Naive thymus-derived CD4-positive, alpha-beta T cell (primary cell): ENCODE measurements around the gene GMDS. TPM values are rescaled to one million over a fixed set of nuclear protein-coding genes. Genes with fewer than 3 reads are reported as not detected.

Experiments used
- ATAC-seq: fragments of 150-1000 bp; cut with Tn5 transposase; 2 replicates; pipeline ENCODE4 v1.10.0; 2021; ENCODE audit warnings: mild to moderate bottlenecking, moderate library complexity
- CTCF ChIA-PET: fragments of 350-600 bp; sonication (Branson Sonifier 250); formaldehyde crosslinking; loops from one replicate; lab custom pipeline; 2021; ENCODE audit warnings: antibody characterized with exemption; lab: Charles Lee
- POLR2A ChIA-PET: fragments of 350-600 bp; sonication (Branson Sonifier 250); formaldehyde crosslinking; loops from one replicate; lab custom pipeline; 2021; ENCODE audit warnings: antibody characterized with exemption, inconsistent platforms; lab: Charles Lee
- DNase-seq, 9 donors: peaks; one replicate each; pipeline versions ENCODE4 v3.0.0 to v3.0.0-alpha.2; 2020 to 2022; ENCODE audit warnings: mixed read lengths in 1 of 9
- H3K27ac ChIP-seq: one replicate; pipeline ENCODE4 v1.7.0; 2013; ENCODE audit warnings: mild to moderate bottlenecking, low read depth, low read length, moderate library complexity
- H3K27me3 ChIP-seq, 2 donors: one replicate each; pipeline ENCODE4 v1.7.0; 2013; ENCODE audit warnings: low read length in 2 of 2, mild to moderate bottlenecking in 2 of 2, moderate library complexity in 2 of 2; ENCODE audit not compliant: control insufficient read depth in 2 of 2, insufficient read depth in 2 of 2
- H3K36me3 ChIP-seq, 3 experiments: 1 replicate in 2 of 3; 2 replicates in 1 of 3; pipeline ENCODE4 v1.7.0; 2013; ENCODE audit warnings: low read length in 3 of 3, mild to moderate bottlenecking in 3 of 3, moderate library complexity in 1 of 3; ENCODE audit not compliant: insufficient read depth in 3 of 3, control insufficient read depth in 2 of 3
- H3K4me1 ChIP-seq, 2 donors: one replicate each; pipeline ENCODE4 v1.7.0; 2013; ENCODE audit warnings: low read length in 2 of 2, mild to moderate bottlenecking in 2 of 2, moderate library complexity in 1 of 2; ENCODE audit not compliant: control insufficient read depth in 2 of 2, insufficient read depth in 2 of 2
- H3K4me3 ChIP-seq: 2 replicates; pipeline ENCODE4 v1.7.0; 2013; ENCODE audit warnings: mild to moderate bottlenecking, low read length
- H3K9me3 ChIP-seq, 3 experiments: 1 replicate in 2 of 3; 2 replicates in 1 of 3; pipeline ENCODE4 v1.7.0; 2013; ENCODE audit warnings: low read length in 3 of 3; ENCODE audit not compliant: control insufficient read depth in 2 of 3
- H3K27ac Mint-ChIP-seq, 9 donors: one replicate each; pipeline ENCODE4 v1.8.0; 2020 to 2022; ENCODE audit warnings: mixed read lengths in 9 of 9, mild to moderate bottlenecking in 8 of 9, moderate library complexity in 5 of 9, inconsistent platforms in 2 of 9
- H3K27me3 Mint-ChIP-seq, 5 donors: one replicate each; pipeline ENCODE4 v1.8.0; 2021 to 2022; ENCODE audit warnings: mixed read lengths in 5 of 5, mild to moderate bottlenecking in 1 of 5
- H3K36me3 Mint-ChIP-seq, 5 donors: one replicate each; pipeline ENCODE4 v1.8.0; 2020 to 2022; ENCODE audit warnings: mixed read lengths in 5 of 5, mild to moderate bottlenecking in 3 of 5, inconsistent platforms in 1 of 5
- H3K4me1 Mint-ChIP-seq, 7 donors: one replicate each; pipeline ENCODE4 v1.8.0; 2020 to 2022; ENCODE audit warnings: mixed read lengths in 7 of 7, mild to moderate bottlenecking in 3 of 7, inconsistent platforms in 1 of 7
- H3K4me3 Mint-ChIP-seq, 10 donors: one replicate each; pipeline ENCODE4 v1.8.0; 2020 to 2022; ENCODE audit warnings: mild to moderate bottlenecking in 10 of 10, mixed read lengths in 10 of 10, moderate library complexity in 6 of 10, inconsistent platforms in 2 of 10
- H3K9me3 Mint-ChIP-seq, 11 donors: one replicate each; pipeline ENCODE4 v1.8.0; 2020 to 2022; ENCODE audit warnings: mixed read lengths in 11 of 11, mild to moderate bottlenecking in 4 of 11, inconsistent platforms in 1 of 11, moderate library complexity in 1 of 11
- intact Hi-C, 2 donors: fragments of 100-400 bp; cut with micrococcal nuclease; formaldehyde crosslinking; loops; one replicate each; pipeline ENCODE4 v1.15.1; 2023
- polyA plus RNA-seq, 2 donors: library from polyadenylated mRNA; unstranded; fragments of 300-500 nt; fragmentation: Illumina TruSeq; gene quantifications; one replicate each; pipeline ENCODE4 v1.2.3, GENCODE V29; 2021
- total RNA-seq, 6 experiments: library from RNA in 5 of 6; stranded (reverse) in 5 of 6; gene quantifications; 1 replicate in 5 of 6; 2 replicates in 1 of 6; pipeline ENCODE4 v1.2.3 and lab custom pipeline; 2021 to 2026

Gene GMDS
- total and polyA plus RNA-seq, 7 experiments from 2014 or later: 12.7 to 33.9 (median 18.3) TPM

DNA sequence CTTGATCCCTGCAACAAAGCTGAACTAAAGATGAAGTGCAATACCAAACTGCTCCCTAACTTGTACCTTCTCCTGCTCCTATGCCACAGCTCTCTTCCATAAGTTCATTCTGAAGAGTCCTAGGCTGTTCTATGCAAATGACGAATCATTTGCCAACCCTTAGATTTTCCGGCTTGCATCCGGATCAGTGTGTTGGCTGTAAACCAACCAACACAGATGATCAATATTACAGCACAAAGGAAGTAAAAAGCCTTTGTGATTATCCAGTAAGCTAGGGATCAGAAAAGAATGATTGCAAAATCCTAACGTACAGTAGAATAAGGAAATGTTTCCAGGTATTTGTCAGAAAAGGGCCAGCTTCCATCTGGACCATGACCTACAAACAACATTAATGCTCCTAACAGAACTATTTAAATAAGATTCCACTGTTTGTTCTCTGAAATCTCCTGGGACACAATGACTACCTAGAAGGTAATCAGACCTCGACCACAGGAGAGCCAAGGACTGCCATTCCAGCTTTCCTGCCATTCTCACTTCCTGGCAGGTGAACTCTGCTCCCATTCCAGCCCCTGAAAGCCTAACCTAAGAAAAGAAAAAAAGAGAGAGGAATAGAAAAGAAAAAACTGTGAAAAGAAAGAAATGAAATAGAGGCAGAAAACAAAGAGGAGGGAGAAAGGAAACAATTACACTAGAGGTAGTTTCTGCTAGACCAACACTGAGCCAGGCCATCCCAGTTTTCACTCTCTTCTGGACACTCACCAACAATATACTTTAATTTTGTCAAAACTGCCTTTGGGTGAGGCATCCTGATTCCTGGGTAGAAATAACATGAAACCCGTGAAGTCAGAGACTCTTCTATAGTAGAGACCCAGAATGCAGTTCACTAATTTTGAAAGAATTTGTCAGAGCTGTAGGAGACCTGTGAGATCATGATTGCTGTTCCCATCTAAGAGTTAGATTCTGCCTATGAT lies 19.7 kb downstream of the GMDS start:
- Histone ChIP-seq H3K27ac (no peak overlapping the region), H3K36me3 (no peaks in the 10 kb centered on the region), H3K4me3 (no peak overlapping the region), H3K9me3 (no peaks in the 10 kb centered on the region), H3K4me1 (peaks cover 3 to 5% of the 10 kb centered on the region in 2 donors), H3K27me3 (no peaks in the 10 kb centered on the region)
- intact Hi-C loops: no loop called here
- CTCF ChIA-PET: interaction anchor here (0.5 to 0.6 kb wide), 2 partner anchors 10 to 409 kb away, joined by 3 to 5 read pairs; no protein-coding TSS in a partner anchor
- Mint-ChIP-seq H3K4me1 (peaks cover 25 to 51% (median 30%) of the 10 kb centered on the region in 7 donors), H3K27me3 (no peaks in the 10 kb centered on the region), H3K4me3 (no peak overlapping the region), H3K27ac (no peak overlapping the region), H3K9me3 (peaks cover 0 to 3% (median 0%) of the 10 kb centered on the region in 11 donors), H3K36me3 (peaks cover 0 to 7% (median 0%) of the 10 kb centered on the region in 5 donors)
- POLR2A ChIA-PET: no interaction called here
- DNase-seq: no peak
- ATAC-seq: no peak

DNA sequence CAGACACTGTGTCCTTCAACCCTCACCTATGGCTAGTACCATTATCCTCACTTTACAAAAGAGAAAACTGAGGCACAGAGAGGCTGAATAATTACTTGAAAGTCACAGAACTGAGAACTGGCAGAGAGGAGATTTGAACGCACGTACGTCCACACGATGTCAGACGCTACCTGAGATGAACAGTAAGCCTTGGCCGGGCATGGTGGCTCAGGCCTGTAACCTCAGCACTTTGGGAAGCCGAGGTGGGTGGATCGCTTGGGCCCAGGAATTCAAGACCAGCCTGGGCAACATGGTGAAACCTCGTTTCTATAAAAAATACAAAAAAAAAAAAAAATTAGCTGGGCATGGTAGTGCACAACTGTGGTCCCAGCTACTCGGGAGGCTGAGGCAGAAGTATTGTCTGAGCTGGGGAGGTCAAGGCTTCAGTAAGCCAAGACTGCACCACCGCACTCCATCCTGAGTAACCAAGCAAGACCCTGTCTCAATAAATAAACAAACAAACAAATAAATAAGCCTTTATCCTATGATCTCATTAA lies 20.5 kb downstream of the GMDS start:
- H3K9me3 ChIP-seq: no peaks in the 10 kb centered on the region
- H3K4me1 Mint-ChIP-seq: peaks cover 23 to 47% (median 28%) of the 10 kb centered on the region in 7 donors
- H3K4me3 Mint-ChIP-seq: no peak overlapping the region
- peaks cover 3 to 5% of the 10 kb centered on the region in 2 donors for H3K4me1 ChIP-seq
- H3K27ac ChIP-seq: no peak overlapping the region
- intact Hi-C loops: no loop called here
- peaks cover 0 to 3% (median 0%) of the 10 kb centered on the region in 11 donors for H3K9me3 Mint-ChIP-seq
- no peaks in the 10 kb centered on the region for H3K36me3 ChIP-seq
- no peak for ATAC-seq
- no peaks in the 10 kb centered on the region for H3K27me3 Mint-ChIP-seq
- H3K4me3 ChIP-seq: no peak overlapping the region
- POLR2A ChIA-PET: no interaction called here
- CTCF ChIA-PET: interaction anchor here (0.5 to 0.6 kb wide), 2 partner anchors 11 to 410 kb away, joined by 3 to 5 read pairs; no protein-coding TSS in a partner anchor
- H3K27me3 ChIP-seq: no peaks in the 10 kb centered on the region
- H3K36me3 Mint-ChIP-seq: peaks cover 0 to 7% (median 0%) of the 10 kb centered on the region in 5 donors
- no peak overlapping the region for H3K27ac Mint-ChIP-seq
- no peak for DNase-seq

DNA sequence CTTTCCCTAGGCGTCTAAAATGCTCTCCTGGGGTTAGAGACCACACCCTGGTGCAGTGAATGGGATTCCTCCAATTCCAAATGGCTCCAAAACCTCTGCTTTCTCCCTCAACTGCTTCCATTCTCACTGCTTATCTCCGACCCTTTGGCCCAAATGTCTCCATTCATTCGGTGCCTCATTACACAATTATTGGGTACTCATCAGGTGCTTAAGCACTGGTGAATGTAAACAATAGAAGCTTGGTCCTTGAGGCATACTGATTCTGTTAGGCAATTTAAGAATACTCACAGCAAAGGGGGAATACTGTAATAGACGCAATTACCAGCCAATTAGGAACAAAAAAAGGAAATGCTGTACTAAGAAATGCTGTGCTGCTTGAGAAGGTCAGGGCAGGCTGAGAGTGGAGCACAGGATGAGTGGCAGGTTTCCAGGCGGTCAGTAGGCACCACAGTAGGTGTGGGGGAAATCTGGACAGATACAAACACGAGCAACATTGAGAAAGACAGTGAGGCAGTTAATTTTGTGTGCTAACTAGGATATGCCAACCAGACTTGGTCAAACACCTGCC lies 23.0 kb downstream of the GMDS start:
- no peaks in the 10 kb centered on the region for H3K9me3 ChIP-seq
- no peaks in the 10 kb centered on the region for H3K36me3 ChIP-seq
- DNase-seq (no peak), ATAC-seq (peak; percentile 22)
- H3K27me3 Mint-ChIP-seq: no peaks in the 10 kb centered on the region
- H3K27ac Mint-ChIP-seq: peak overlapping the region; percentile 8 to 87 (median 84)
- peaks cover 20 to 46% (median 31%) of the 10 kb centered on the region in 7 donors for H3K4me1 Mint-ChIP-seq
- no peak overlapping the region for H3K27ac ChIP-seq
- H3K4me1 ChIP-seq: peaks cover 3 to 5% of the 10 kb centered on the region in 2 donors
- POLR2A ChIA-PET: no interaction called here
- H3K4me3 ChIP-seq: peak overlapping the region; percentile 53
- CTCF ChIA-PET: interaction anchor here (1.3 kb wide), 1 partner anchor 14 kb away, joined by 3 read pairs; no protein-coding TSS in a partner anchor
- H3K27me3 ChIP-seq: no peaks in the 10 kb centered on the region
- peaks cover 0 to 3% (median 0%) of the 10 kb centered on the region in 11 donors for H3K9me3 Mint-ChIP-seq
- H3K4me3 Mint-ChIP-seq: peak overlapping the region; percentile 75 to 95 (median 88)
- intact Hi-C loops: loop anchor here in 1 of 2 donors (2.0 kb wide), 1 partner anchor 22 kb away; the partner anchor contains the start of gene GMDS
- peaks cover 0 to 7% (median 3%) of the 10 kb centered on the region in 5 donors for H3K36me3 Mint-ChIP-seq

GRCh38 chr6:2221726-2222274 lies 23.6 kb downstream of the GMDS start:
- Mint-ChIP-seq H3K36me3 (peaks cover 0 to 7% (median 3%) of the 10 kb centered on the region in 5 donors), H3K4me1 (peaks cover 19 to 41% (median 31%) of the 10 kb centered on the region in 7 donors)
- intact Hi-C loops: loop anchor here in 1 of 2 donors (2.0 kb wide), 1 partner anchor 23 kb away; the partner anchor contains the start of gene GMDS

DNA sequence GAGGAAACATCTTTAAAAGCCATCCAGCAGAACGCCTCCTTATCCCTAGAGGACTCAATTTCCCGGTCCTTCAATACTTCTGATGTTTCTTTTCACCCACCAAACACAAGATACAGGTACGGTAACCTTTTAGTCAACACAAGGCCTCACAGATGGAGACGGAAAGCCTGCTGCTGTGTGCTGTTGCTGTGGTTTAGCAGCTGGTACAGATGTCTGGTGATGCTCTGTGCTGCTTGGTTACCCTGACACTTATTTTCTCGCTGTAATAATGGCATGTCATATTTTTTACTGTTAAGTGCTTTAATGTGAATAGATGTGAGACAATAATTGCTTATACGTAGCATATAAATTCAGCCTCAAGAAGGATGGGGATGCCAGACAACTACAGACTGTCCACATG lies 25.3 kb downstream of the GMDS start:
- Mint-ChIP-seq H3K27ac (peak overlapping the region in 1 of 9 donors; percentile 48), H3K4me1 (peaks cover 16 to 39% (median 31%) of the 10 kb centered on the region in 7 donors), H3K4me3 (no peak overlapping the region), H3K27me3 (peaks cover 0 to 2% (median 0%) of the 10 kb centered on the region in 5 donors), H3K9me3 (peaks cover 0 to 3% (median 0%) of the 10 kb centered on the region in 11 donors), H3K36me3 (peaks cover 0 to 7% (median 3%) of the 10 kb centered on the region in 5 donors)
- intact Hi-C loops: no loop called here
- H3K9me3 ChIP-seq: no peaks in the 10 kb centered on the region
- H3K27ac ChIP-seq: no peak overlapping the region
- H3K4me3 ChIP-seq: no peak overlapping the region
- no peak for DNase-seq
- ChIA-PET CTCF (no interaction called here), POLR2A (no interaction called here)
- no peaks in the 10 kb centered on the region for H3K27me3 ChIP-seq
- peaks cover 3 to 5% of the 10 kb centered on the region in 2 donors for H3K4me1 ChIP-seq
- ATAC-seq: no peak
- no peaks in the 10 kb centered on the region for H3K36me3 ChIP-seq

More at GRCh38 chr6:2221726-2222274, 23.6 kb downstream of the GMDS start:
- Mint-ChIP-seq H3K4me3 (peak overlapping the region; percentile 75 to 95 (median 88)), H3K27me3 (no peaks in the 10 kb centered on the region), H3K27ac (peak overlapping the region; percentile 45 to 87 (median 84)), H3K9me3 (peaks cover 0 to 3% (median 0%) of the 10 kb centered on the region in 11 donors)
- POLR2A ChIA-PET: no interaction called here
- Histone ChIP-seq H3K9me3 (no peaks in the 10 kb centered on the region), H3K27me3 (no peaks in the 10 kb centered on the region), H3K4me1 (peaks cover 3 to 5% of the 10 kb centered on the region in 2 donors), H3K36me3 (no peaks in the 10 kb centered on the region), H3K4me3 (peak overlapping the region; percentile 53), H3K27ac (peak overlapping the region; percentile 66)
- DNase-seq (no peak), ATAC-seq (peak; percentile 29)
- CTCF ChIA-PET: interaction anchor here (1.3 kb wide), 1 partner anchor 13 kb away, joined by 3 read pairs; no protein-coding TSS in a partner anchor

GRCh38 chr6:2218866-2219265 lies 26.5 kb downstream of the GMDS start:
- Histone ChIP-seq H3K36me3 (no peaks in the 10 kb centered on the region), H3K27ac (no peak overlapping the region), H3K27me3 (no peaks in the 10 kb centered on the region), H3K9me3 (no peaks in the 10 kb centered on the region), H3K4me3 (no peak overlapping the region), H3K4me1 (peaks cover 3 to 5% of the 10 kb centered on the region in 2 donors)
- intact Hi-C loops: no loop called here
- H3K27me3 Mint-ChIP-seq: peaks cover 0 to 4% (median 0%) of the 10 kb centered on the region in 5 donors
- ChIA-PET POLR2A (no interaction called here), CTCF (interaction anchor here (1.2 kb wide), 1 partner anchor 9 kb away, joined by 3 read pairs; no protein-coding TSS in a partner anchor)
- peaks cover 16 to 41% (median 31%) of the 10 kb centered on the region in 7 donors for H3K4me1 Mint-ChIP-seq
- H3K27ac Mint-ChIP-seq: no peak overlapping the region
- H3K4me3 Mint-ChIP-seq: no peak overlapping the region
- peaks cover 0 to 11% (median 3%) of the 10 kb centered on the region in 5 donors for H3K36me3 Mint-ChIP-seq
- peaks cover 0 to 3% (median 0%) of the 10 kb centered on the region in 11 donors for H3K9me3 Mint-ChIP-seq
- ATAC-seq: no peak
- no peak for DNase-seq
